Activated CD8-positive, alpha-beta memory T cell treated with anti-CD3 and anti-CD28 coated beads, Interleukin-2, amount 50 U/mL, for 4 hours (primary cell): ENCODE results near the gene AGPAT1.

Experiments used
- DNase-seq: peaks from one replicate; pipeline ENCODE4 v3.0.0-alpha.2; 2020

Gene AGPAT1

GRCh38 chr6:32185681-32186131 lies 9.8 kb upstream of the AGPAT1 start:
- DNase-seq, result peak; percentile 43

DNA sequence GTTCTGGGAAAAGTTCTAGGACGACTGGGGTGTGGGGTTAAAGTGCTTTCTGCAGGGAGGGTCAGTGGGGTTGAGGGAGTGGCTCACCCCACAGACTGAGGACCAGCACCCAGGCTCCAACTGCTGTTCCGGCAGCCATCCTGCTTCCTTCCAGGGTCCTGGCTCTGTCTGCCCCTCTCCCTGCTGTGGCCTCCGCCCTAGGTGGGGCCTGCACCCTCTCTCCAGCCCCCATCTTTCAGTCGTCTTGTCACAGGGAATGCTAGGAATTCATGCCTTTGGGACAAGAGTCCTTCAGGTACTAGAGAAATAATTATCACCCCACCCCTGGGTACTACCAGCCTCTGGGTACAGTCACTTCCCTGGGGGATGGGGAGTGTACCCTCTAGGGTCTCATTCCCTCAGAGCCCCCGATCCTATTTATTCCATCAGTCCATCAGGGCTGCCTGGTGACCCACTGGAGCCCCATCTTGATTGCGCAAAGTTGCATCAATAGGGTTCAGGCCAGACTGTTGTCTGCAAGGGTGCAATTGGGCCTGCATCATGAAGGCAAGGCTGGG lies 8.3 kb upstream of the AGPAT1 start, which contains the start of gene AGER:
Gene AGER (minus strand): TSS at position 170 of the 557 bp plus-strand sequence. CDS start 31 bp downstream, at position 139.
- no peak for DNase-seq

DNA sequence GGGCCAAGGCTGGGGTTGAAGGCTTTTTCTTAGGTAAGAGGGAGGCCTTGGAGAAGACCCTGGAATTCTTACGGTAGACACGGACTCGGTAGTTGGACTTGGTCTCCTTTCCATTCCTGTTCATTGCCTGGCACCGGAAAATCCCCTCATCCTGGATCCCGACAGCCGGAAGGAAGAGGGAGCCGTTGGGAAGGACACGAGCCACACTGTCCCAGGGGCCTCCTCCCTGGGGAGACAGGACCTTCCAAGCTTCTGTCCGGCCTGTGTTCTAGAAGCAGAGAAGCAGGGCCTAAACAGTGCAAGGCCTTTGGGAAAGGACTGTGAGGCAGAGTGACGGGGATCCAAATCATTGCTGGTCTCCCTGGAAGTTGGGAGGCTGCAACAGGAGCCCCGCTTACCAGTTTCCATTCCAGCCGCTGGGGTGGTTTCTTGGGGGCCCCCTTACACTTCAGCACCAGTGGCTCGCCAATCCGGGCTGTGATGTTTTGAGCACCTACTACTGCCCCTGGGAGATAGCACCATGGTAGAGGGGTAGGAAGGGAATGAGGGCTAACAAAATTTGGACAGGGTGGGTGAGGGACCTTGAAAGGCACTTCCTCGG lies 7.7 kb upstream of the AGPAT1 start:
- no peak for DNase-seq

DNA sequence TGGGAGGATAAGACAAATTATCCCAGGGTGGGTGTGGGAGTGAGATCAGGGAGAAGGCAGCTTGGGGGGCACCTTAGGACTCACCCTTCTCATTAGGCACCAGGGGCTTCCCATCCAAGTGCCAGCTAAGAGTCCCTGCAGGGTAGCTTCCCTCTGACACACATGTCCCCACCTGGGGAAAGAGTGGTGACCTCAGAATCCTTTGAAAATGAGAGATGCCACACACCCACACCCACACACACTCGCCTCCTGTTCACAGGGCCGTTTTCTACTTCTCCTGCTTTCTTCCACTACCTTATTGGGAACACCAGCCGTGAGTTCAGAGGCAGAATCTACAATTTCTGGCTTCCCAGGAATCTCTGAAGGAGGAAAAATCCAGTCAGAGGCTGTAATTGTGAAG lies 7.1 kb upstream of the AGPAT1 start:
- DNase-seq, result no peak

DNA sequence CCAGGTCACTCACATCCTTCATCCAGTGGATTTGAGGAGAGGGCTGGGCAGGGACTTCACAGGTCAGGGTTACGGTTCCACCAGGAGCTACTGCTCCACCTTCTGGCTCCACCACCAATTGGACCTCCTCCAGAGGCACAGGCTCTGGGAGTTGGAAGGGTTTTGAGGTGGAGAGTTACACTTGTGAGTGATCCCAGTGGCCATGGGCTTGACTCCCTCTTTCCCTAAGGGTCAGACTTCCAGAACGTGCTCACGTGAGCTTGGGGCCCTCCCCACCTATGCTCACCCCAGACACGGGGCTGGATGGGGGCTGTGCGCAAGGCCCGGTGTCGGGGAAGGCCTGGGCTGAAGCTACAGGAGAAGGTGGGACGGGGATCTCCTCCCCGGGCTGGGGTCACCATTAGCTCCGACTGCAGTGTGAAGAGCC lies 6.7 kb upstream of the AGPAT1 start:
- DNase-seq, result no peak

- no peak for DNase-seq
These were observed 6.1 kb upstream of the AGPAT1 start for GRCh38 chr6:32181915-32182529.

DNA sequence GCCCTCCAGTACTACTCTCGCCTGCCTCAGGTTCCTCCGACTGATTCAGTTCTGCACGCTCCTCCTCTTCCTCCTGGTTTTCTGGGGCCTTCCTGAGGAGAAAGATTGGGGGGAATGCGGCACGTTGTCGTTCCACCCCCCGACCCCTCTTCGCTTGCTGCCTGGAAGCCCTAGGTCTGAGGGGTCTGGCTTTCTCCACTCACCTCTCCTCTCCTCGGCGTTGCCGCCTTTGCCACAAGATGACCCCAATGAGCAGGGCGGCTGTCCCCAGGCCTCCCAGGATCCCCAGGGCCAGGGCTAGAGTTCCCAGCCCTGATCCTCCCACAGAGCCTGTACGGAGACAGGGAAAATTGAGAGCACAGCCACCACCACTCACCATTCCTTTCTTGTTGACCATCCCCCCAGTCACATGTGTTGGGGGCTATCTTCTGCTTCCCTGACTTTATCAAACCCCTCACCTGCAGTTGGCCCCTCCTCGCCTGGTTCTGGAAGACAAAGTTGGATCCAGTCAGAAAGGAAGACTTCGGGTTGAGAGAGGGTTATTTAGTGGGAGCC lies 5.3 kb upstream of the AGPAT1 start:
- DNase-seq, result no peak

- no peak for DNase-seq
These were observed 4.0 kb upstream of the AGPAT1 start for GRCh38 chr6:32179766-32180405.

GRCh38 chr6:32178547-32179440 lies 2.9 kb upstream of the AGPAT1 start:
- no peak for DNase-seq

- peak; percentile 87 for DNase-seq
These were observed 2.1 kb upstream of the AGPAT1 start, which contains the start of gene RNF5 for GRCh38 chr6:32177788-32178546. TSS of gene RNF5 (plus strand) at chr6:32178405. CDS start at chr6:32178512, 107 bp downstream.

DNA sequence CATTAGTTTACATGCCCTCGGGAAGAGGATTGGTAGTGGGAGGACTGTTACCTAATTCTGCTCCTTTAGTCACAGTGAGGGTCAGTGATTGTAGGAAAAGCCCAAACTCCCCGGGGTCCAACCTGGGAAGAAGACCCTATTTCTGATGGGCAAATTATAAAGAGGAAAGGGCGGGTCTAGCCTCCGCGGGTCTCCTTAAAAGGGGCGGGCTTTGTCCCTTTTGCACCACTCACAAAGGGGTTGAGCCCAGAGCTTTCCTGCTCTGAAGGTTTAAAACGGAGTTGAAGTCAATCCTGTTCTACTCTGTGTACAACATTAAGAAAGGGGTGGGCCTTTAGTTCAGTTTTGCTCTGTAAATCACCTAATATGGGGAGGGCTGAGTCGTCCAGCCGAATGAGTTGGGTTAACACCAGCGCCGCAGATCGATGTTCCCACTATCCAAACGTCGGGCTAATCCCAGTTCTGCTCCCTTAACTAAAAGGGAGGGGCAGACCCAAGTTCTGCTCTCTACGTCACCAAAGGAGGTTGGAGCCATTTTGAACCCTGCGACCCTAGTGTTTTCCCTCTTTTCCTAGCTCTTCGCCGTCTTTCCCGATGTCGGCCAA lies 1.4 kb upstream of the AGPAT1 start:
- peak; percentile 30 for DNase-seq

- DNase-seq, result no peak
These were observed 745 bp upstream of the AGPAT1 start for GRCh38 chr6:32176476-32177182.

GRCh38 chr6:32175322-32175710 lies 568 bp downstream of the AGPAT1 start:
- DNase-seq, result no peak

DNA sequence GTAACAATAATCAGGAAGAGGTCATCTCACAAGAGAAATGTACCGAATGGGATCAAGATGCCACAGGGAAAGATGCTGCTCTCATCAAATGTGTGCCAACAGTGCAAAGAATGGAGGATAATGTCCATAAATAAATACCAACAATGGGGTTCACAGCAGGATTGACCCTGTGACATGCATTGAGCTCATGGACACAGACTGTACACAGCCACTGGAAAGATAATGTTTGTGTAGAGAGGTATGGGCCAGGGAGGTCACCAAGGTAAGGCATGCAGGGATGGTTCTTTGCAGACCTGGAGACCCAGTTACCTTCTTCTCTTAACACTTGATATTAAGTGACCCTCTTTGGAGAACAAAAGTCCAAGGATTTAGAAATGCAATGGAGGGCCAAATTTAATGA lies 1.5 kb downstream of the AGPAT1 start:
- no peak for DNase-seq

GRCh38 chr6:32173051-32173727 lies 2.7 kb downstream of the AGPAT1 start:
- DNase-seq, result no peak

DNA sequence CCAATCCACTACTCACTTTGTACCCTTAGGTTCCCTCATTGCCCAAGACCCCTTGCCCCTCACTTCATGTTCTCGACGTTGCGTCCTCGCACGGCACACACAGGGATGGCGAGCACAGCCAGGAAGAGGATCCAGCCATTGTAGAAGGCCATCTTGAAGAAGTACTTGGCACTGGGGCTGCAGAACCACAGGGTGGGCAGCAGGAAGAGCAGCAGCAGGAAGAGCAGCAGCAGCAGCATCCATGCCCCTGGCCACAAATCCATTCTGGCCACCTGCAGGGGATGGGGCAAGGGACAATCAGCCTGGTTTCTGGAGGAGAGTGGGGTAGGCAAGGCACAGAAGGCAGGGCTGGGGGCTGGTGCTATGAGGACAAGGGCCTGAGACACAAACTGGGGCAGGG lies 4.7 kb downstream of the AGPAT1 start:
- DNase-seq, result no peak

DNA sequence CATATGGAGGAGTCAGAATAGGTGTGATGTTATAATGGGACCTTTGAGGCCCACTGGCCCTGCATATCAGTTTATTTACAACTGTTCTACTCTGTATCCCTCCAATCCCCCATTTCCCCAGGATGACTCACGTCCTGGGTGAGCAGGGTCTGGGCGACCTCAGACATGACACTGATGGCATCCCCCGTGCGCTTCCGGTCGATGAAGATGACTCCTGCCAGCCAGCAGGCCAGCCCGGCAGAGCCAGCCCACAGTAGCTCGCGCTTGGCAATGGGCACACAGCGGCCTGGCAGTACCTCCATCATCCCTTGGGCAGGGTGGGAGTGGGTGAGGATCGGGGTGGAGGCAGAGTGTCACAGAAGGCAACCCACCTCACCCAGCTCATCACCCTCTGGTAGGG lies 5.6 kb downstream of the AGPAT1 start:
- DNase-seq, result no peak

- DNase-seq, result no peak
These were observed 6.9 kb downstream of the AGPAT1 start for GRCh38 chr6:32168807-32169591.

GRCh38 chr6:32168350-32168749 lies 7.5 kb downstream of the AGPAT1 start:
- no peak for DNase-seq
